MG63 (cell line): Measurements from ENCODE around the gene RAI1. TPM values are rescaled to one million over a fixed set of nuclear protein-coding genes. Genes with fewer than 3 reads are reported as not detected.

Experiments used
- DNase-seq: peaks from one replicate; pipeline ENCODE4 v3.0.0-alpha.2; 2020
- H3K27me3 ChIP-seq: fragments of 250-450 bp; sonication (Bioruptor Pico); 2 replicates; pipeline ENCODE4 v1.5.1; 2020; ENCODE audit warnings: mild to moderate bottlenecking, moderate library complexity
- H3K36me3 ChIP-seq: fragments of 250-450 bp; sonication (Bioruptor Pico); 2 replicates; pipeline ENCODE4 v1.5.1; 2020; ENCODE audit warnings: mild to moderate bottlenecking, moderate library complexity
- H3K4me3 ChIP-seq: fragments of 250-450 bp; sonication (Bioruptor Pico); 2 replicates; pipeline ENCODE4 v1.5.1; 2020; ENCODE audit warnings: mild to moderate bottlenecking, moderate library complexity
- H3K9me3 ChIP-seq: fragments of 250-450 bp; sonication (Bioruptor Pico); 2 replicates; pipeline ENCODE4 v1.5.1; 2020; ENCODE audit warnings: mild to moderate bottlenecking, moderate library complexity
- total RNA-seq: library from RNA; depleted of rRNA; stranded (reverse); fragments of >200 nt; shearing (Covaris generic); gene quantifications from 2 replicates; pipeline ENCODE4 v1.2.3, GENCODE V29; 2014; ENCODE audit warnings: low replicate concordance

Gene RAI1
- total RNA-seq, 1 experiment from 2014 or later: 7.1 TPM

GRCh38 chr17:17741349-17742023, 60.2 kb downstream of the RAI1 start:
- H3K4me3 ChIP-seq: no peak overlapping the region
- no peaks in the 10 kb centered on the region for H3K36me3 ChIP-seq
- DNase-seq: no peak
- H3K9me3 ChIP-seq: no peaks in the 10 kb centered on the region
- H3K27me3 ChIP-seq: no peaks in the 10 kb centered on the region

- peak; percentile 54 for DNase-seq
- Histone ChIP-seq H3K9me3 (no peaks in the 10 kb centered on the region), H3K4me3 (no peak overlapping the region), H3K36me3 (no peaks in the 10 kb centered on the region), H3K27me3 (no peaks in the 10 kb centered on the region)
Measured at GRCh38 chr17:17742133-17742621, 60.9 kb downstream of the RAI1 start.

- Histone ChIP-seq H3K9me3 (no peaks in the 10 kb centered on the region), H3K36me3 (no peaks in the 10 kb centered on the region), H3K27me3 (no peaks in the 10 kb centered on the region), H3K4me3 (no peak overlapping the region)
- no peak for DNase-seq
Measured at GRCh38 chr17:17742688-17743390, 61.6 kb downstream of the RAI1 start.

- Histone ChIP-seq H3K36me3 (no peaks in the 10 kb centered on the region), H3K27me3 (no peaks in the 10 kb centered on the region), H3K9me3 (no peaks in the 10 kb centered on the region), H3K4me3 (no peak overlapping the region)
- DNase-seq: no peak
Measured at GRCh38 chr17:17743391-17744112, 62.3 kb downstream of the RAI1 start.

GRCh38 chr17:17744116-17744515, 62.9 kb downstream of the RAI1 start:
- DNase-seq: no peak
- Histone ChIP-seq H3K4me3 (no peak overlapping the region), H3K27me3 (no peaks in the 10 kb centered on the region), H3K36me3 (no peaks in the 10 kb centered on the region), H3K9me3 (no peaks in the 10 kb centered on the region)

GRCh38 chr17:17745476-17746455, 64.5 kb downstream of the RAI1 start:
- no peak overlapping the region for H3K4me3 ChIP-seq
- no peaks in the 10 kb centered on the region for H3K9me3 ChIP-seq
- no peak for DNase-seq
- no peaks in the 10 kb centered on the region; the same call in 1 of the 2 replicates for H3K36me3 ChIP-seq
- no peaks in the 10 kb centered on the region for H3K27me3 ChIP-seq

GRCh38 chr17:17748179-17748578, 66.9 kb downstream of the RAI1 start:
- H3K4me3 ChIP-seq: no peak overlapping the region
- no peaks in the 10 kb centered on the region for H3K27me3 ChIP-seq
- no peaks in the 10 kb centered on the region for H3K9me3 ChIP-seq
- H3K36me3 ChIP-seq: no peaks in the 10 kb centered on the region; the same call in 1 of the 2 replicates
- no peak for DNase-seq

GRCh38 chr17:17748604-17749003, 67.3 kb downstream of the RAI1 start:
- Histone ChIP-seq H3K36me3 (no peaks in the 10 kb centered on the region; the same call in 1 of the 2 replicates), H3K9me3 (no peaks in the 10 kb centered on the region), H3K27me3 (no peaks in the 10 kb centered on the region), H3K4me3 (no peak overlapping the region)
- no peak for DNase-seq

- Histone ChIP-seq H3K36me3 (no peaks in the 10 kb centered on the region; the same call in 1 of the 2 replicates), H3K9me3 (no peaks in the 10 kb centered on the region), H3K4me3 (no peak overlapping the region), H3K27me3 (no peaks in the 10 kb centered on the region)
- no peak for DNase-seq
Measured at GRCh38 chr17:17749025-17749772, 67.9 kb downstream of the RAI1 start.

- no peaks in the 10 kb centered on the region for H3K27me3 ChIP-seq
- H3K9me3 ChIP-seq: no peaks in the 10 kb centered on the region
- H3K36me3 ChIP-seq: no peaks in the 10 kb centered on the region; the same call in 1 of the 2 replicates
- DNase-seq: peak; percentile 14
- H3K4me3 ChIP-seq: no peak overlapping the region
Measured at GRCh38 chr17:17749921-17750320, 68.7 kb downstream of the RAI1 start.

GRCh38 chr17:17750881-17751280, 69.6 kb downstream of the RAI1 start:
- Histone ChIP-seq H3K9me3 (no peaks in the 10 kb centered on the region), H3K4me3 (no peak overlapping the region), H3K27me3 (no peaks in the 10 kb centered on the region), H3K36me3 (no peaks in the 10 kb centered on the region; the same call in 1 of the 2 replicates)
- no peak for DNase-seq

GRCh38 chr17:17751489-17752088, 70.3 kb downstream of the RAI1 start:
- no peak for DNase-seq
- peak overlapping the region; percentile 34 for H3K4me3 ChIP-seq
- H3K36me3 ChIP-seq: no peaks in the 10 kb centered on the region; the same call in 1 of the 2 replicates
- no peaks in the 10 kb centered on the region for H3K9me3 ChIP-seq
- H3K27me3 ChIP-seq: no peaks in the 10 kb centered on the region

- Histone ChIP-seq H3K27me3 (no peaks in the 10 kb centered on the region), H3K4me3 (peak overlapping the region; percentile 45), H3K36me3 (no peaks in the 10 kb centered on the region; the same call in 1 of the 2 replicates), H3K9me3 (no peaks in the 10 kb centered on the region)
- DNase-seq: peak; percentile 91
Measured at GRCh38 chr17:17752089-17752820, 71.0 kb downstream of the RAI1 start.

- Histone ChIP-seq H3K4me3 (peak overlapping the region; percentile 45), H3K9me3 (no peaks in the 10 kb centered on the region), H3K36me3 (no peaks in the 10 kb centered on the region; the same call in 1 of the 2 replicates), H3K27me3 (no peaks in the 10 kb centered on the region)
- no peak for DNase-seq
Measured at GRCh38 chr17:17752821-17753321, 71.6 kb downstream of the RAI1 start.
